ENCODE results near the gene VWA1.

Gene VWA1

GRCh38 chr1:1434131-1434823 is 1.2 kb upstream of the VWA1 start:
- H3K4me3 ChIP-seq (replicated peaks; ENCODE audit: low read depth, low read length), result no peak overlapping the region
- no peak for DNase-seq (ENCODE audit: low read depth)

GRCh38 chr1:1434824-1435105 is 725 bp upstream of the VWA1 start:
- no peak for DNase-seq (ENCODE audit: low read depth)
- TF ChIP-seq, protein P1, sequence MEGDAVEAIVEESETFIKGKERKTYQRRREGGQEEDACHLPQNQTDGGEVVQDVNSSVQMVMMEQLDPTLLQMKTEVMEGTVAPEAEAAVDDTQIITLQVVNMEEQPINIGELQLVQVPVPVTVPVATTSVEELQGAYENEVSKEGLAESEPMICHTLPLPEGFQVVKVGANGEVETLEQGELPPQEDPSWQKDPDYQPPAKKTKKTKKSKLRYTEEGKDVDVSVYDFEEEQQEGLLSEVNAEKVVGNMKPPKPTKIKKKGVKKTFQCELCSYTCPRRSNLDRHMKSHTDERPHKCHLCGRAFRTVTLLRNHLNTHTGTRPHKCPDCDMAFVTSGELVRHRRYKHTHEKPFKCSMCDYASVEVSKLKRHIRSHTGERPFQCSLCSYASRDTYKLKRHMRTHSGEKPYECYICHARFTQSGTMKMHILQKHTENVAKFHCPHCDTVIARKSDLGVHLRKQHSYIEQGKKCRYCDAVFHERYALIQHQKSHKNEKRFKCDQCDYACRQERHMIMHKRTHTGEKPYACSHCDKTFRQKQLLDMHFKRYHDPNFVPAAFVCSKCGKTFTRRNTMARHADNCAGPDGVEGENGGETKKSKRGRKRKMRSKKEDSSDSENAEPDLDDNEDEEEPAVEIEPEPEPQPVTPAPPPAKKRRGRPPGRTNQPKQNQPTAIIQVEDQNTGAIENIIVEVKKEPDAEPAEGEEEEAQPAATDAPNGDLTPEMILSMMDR (IDR thresholded peaks at IDR 0.05; ENCODE audit: low read length, missing control alignments), result no peak
- H3K4me3 ChIP-seq (replicated peaks; ENCODE audit: low read depth, low read length), result no peak overlapping the region

More at GRCh38 chr1:1434131-1434823, 1.2 kb upstream of the VWA1 start:
- TF ChIP-seq, protein P1 (IDR thresholded peaks at IDR 0.05; ENCODE audit: low read length, missing control alignments), result no peak

DNA sequence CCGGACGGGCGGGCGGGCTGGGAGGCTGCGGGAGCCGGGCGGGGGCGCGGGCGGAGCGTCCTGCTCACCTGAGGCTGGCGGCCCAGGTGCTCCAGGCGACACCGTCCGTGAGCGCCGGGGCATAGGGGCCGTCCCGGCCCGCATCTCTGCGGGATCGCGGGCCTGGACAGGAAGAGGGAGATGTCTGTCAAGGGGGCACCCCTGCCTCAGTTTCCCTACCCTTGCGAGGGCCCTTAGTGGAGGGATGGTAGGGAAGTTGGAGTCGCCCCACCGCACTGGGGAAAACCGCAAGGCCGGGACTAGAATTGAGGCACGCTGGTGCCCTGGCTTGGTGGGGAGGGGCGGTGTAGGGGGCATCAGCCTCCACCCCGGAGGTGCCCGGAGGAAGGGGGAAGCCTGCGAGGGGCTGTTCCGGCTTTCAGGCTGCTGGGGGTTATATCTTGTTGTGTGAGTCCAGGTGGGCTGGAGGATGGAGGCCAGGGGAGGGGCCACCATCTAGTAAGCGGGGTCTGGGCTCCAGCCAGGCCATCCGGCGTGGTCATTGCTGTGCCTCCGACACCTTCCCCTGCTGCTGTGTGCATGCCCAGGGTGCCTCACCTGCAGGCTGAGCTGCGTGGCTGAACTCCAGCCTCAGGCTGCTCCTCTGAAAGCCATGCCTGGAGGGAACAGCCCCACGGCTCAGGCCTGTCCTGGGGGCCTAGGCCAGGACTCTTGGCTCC is 580 bp downstream of the VWA1 start:
- DNase-seq (ENCODE audit: low read depth), result no peak
- H3K4me3 ChIP-seq (replicated peaks; ENCODE audit: low read depth, low read length), result peak overlapping the region; percentile 52
- TF ChIP-seq, protein P1 (IDR thresholded peaks at IDR 0.05; ENCODE audit: low read length, missing control alignments), result no peak

DNA sequence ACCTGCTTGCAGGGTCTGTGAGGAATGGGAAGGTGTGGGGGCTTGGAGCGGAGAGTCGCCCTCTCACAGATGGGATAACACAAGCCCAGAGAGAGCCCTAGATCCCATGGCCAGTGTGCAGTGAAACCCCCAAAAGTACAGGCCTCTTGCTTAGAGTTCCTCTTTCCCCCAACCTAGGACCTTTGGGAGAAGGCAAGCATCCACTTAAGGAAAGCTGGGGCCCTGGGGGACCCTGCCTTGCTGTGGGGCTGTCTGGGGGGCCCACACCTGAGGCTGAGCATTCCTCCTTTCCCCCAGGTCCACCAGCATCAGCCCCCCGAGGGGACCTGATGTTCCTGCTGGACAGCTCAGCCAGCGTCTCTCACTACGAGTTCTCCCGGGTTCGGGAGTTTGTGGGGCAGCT is 1.1 kb downstream of the VWA1 start:
- H3K4me3 ChIP-seq (replicated peaks; ENCODE audit: low read depth, low read length), result peak overlapping the region; percentile 52
- no peak for DNase-seq (ENCODE audit: low read depth)
- TF ChIP-seq, protein P1 (IDR thresholded peaks at IDR 0.05; ENCODE audit: low read length, missing control alignments), result no peak

- TF ChIP-seq, protein P1 (IDR thresholded peaks at IDR 0.05; ENCODE audit: low read length, missing control alignments), result no peak
- no peak overlapping the region for H3K4me3 ChIP-seq (replicated peaks; ENCODE audit: low read depth, low read length)
- no peak for DNase-seq (ENCODE audit: low read depth)
Observed at GRCh38 chr1:1437033-1437903, 1.8 kb downstream of the VWA1 start.

DNA sequence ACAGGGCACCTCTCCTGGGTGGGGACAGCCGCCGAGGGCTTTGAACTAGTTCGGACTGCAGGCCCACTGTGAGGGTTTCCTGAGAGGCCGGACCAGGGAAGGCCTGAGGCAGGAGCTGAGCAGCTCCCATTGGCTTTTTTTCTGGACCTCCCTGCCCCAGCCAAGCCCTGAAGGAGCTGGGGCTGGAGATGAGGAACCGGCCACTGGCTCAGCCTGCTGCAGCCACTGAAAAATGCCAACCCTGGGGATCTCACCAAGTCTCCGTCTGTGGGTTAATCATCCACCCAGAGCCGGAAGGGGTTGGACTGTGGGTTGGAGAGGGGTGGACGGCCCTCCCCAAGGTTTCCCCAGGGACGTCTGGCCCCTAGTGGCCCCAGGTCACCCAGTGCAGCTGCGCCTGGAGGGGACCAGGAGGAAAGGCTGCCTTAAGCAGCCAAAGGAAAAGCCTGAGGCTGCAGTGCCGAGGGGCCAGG is 2.5 kb downstream of the VWA1 start:
- no peak overlapping the region for H3K4me3 ChIP-seq (replicated peaks; ENCODE audit: low read depth, low read length)
- no peak for DNase-seq (ENCODE audit: low read depth)
- TF ChIP-seq, protein P1 (IDR thresholded peaks at IDR 0.05; ENCODE audit: low read length, missing control alignments), result no peak

Data from fibroblast of pulmonary artery (primary cell).